GM12878 (cell line): ENCODE results near the gene NBEA. TPM values are rescaled to one million over a fixed set of nuclear protein-coding genes. Genes with fewer than 3 reads are reported as not detected.

Experiments used
- ATAC-seq: fragments of 200-7000 bp; cut with Tn5 transposase; 3 replicates; pipeline ENCODE4 v1.9.1; 2020; ENCODE audit warnings: mild to moderate bottlenecking, moderate library complexity
- BruUV-seq: library from RNA; stranded (reverse); fragments of 400-500 nt; replicated peaks from 2 replicates; lab custom pipeline; 2021; lab: Mats Ljungman, UMichigan
- CTCF ChIA-PET: fragments of 300-600 bp; sonication (Branson Sonifier 250); formaldehyde crosslinking; extraction: SDS; loops from one replicate; lab custom pipeline; 2021; ENCODE audit warnings: inconsistent platforms; lab: Yijun Ruan, JAX
- POLR2A ChIA-PET: fragments of 350-600 bp; formaldehyde crosslinking; extraction: SDS; loops from one replicate; lab custom pipeline; 2021; ENCODE audit warnings: inconsistent platforms; lab: Charles Lee
- RAD21 ChIA-PET: fragments of 300-600 bp; sonication (Branson Sonifier 250); formaldehyde crosslinking; loops from one replicate; lab custom pipeline; 2023; ENCODE audit warnings: antibody characterized with exemption; ENCODE audit not compliant: unreplicated experiment; lab: Charles Lee
- SMC1A ChIA-PET: fragments of 300-600 bp; sonication (Branson Sonifier 250); formaldehyde crosslinking; loops from one replicate; lab custom pipeline; 2023; ENCODE audit not compliant: unreplicated experiment, uncharacterized antibody; lab: Charles Lee
- DNase-seq: peaks from one replicate; pipeline ENCODE4 v3.0.0-alpha.2; 2011; ENCODE audit warnings: low read depth, low spot score
- FAIRE-seq: peaks from 3 replicates; lab custom pipeline; 2011; peaks lifted over from hg19 to GRCh38; lab: Jason Lieb, UNC
- H2AFZ ChIP-seq: 2 replicates; pipeline ENCODE4 v1.6.0; 2011; ENCODE audit warnings: low read depth, low read length, control low read depth; ENCODE audit not compliant: control insufficient read depth
- H3K27ac ChIP-seq: 2 replicates; pipeline ENCODE4 v1.5.1; 2011; ENCODE audit warnings: control low read depth; ENCODE audit not compliant: control insufficient read depth, insufficient read depth
- H3K27me3 ChIP-seq, 2 experiments: replicated peaks in 1 of 2; 2 replicates each; pipeline versions ENCODE4 v1.6.0 to v1.6.1; 2011; ENCODE audit warnings: low read length in 1 of 2; ENCODE audit not compliant: control insufficient read depth in 2 of 2, insufficient read depth in 2 of 2
- H3K36me3 ChIP-seq, 2 experiments: 2 replicates each; pipeline ENCODE4 v1.5.1; 2011; ENCODE audit warnings: low read length in 1 of 2; ENCODE audit not compliant: control insufficient read depth in 2 of 2, insufficient read depth in 2 of 2
- H3K4me1 ChIP-seq: 2 replicates; pipeline ENCODE4 v1.6.1; 2011; ENCODE audit warnings: mild to moderate bottlenecking, low read length, moderate library complexity, mixed read lengths; ENCODE audit not compliant: control insufficient read depth, insufficient read depth
- H3K4me2 ChIP-seq: 2 replicates; pipeline ENCODE4 v1.6.0; 2011; ENCODE audit warnings: control low read depth; ENCODE audit not compliant: control insufficient read depth, insufficient read depth
- H3K4me3 ChIP-seq: fragments of 200-600 bp; sonication (generic); 2 replicates; pipeline ENCODE4 v1.5.1; 2016
- H3K79me2 ChIP-seq: 2 replicates; pipeline ENCODE4 v1.6.0; 2011; ENCODE audit warnings: low read length; ENCODE audit not compliant: control insufficient read depth, insufficient read depth
- H3K9ac ChIP-seq: 2 replicates; pipeline ENCODE4 v1.8.0; 2011; ENCODE audit warnings: low read length, control low read depth, mixed read lengths; ENCODE audit not compliant: control insufficient read depth, insufficient read depth
- H3K9me3 ChIP-seq: replicated peaks from 3 replicates; pipeline ENCODE4 v1.5.1; 2011; ENCODE audit warnings: mild to moderate bottlenecking, low read length; ENCODE audit not compliant: control insufficient read depth, insufficient read depth
- H4K20me1 ChIP-seq: 2 replicates; pipeline ENCODE4 v1.6.0; 2011; ENCODE audit not compliant: control insufficient read depth, insufficient read depth
- ATF3 ChIP-seq: IDR thresholded peaks from 2 replicates; pipeline ENCODE4 v1.6.1; 2011; ENCODE audit warnings: low read depth, mild to moderate bottlenecking, low read length, moderate library complexity, borderline replicate concordance; ENCODE audit errors: extremely low read depth
- EED ChIP-seq: sonication (generic); IDR thresholded peaks from 2 replicates; pipeline ENCODE4 v1.6.1; 2016; ENCODE audit warnings: antibody characterized with exemption, low read depth
- ELK1 ChIP-seq: IDR thresholded peaks from 2 replicates; pipeline ENCODE4 v1.6.1; 2012; ENCODE audit warnings: low read depth, low read length, improper control_type of control experiment
- ESRRA ChIP-seq: IDR thresholded peaks from 2 replicates; pipeline ENCODE4 v1.6.1; 2012; ENCODE audit warnings: mild to moderate bottlenecking, low read length, improper control_type of control experiment
- EZH2 ChIP-seq: IDR thresholded peaks from 2 replicates; pipeline ENCODE4 v1.6.1; 2012; ENCODE audit warnings: low read depth, mild to moderate bottlenecking, control low read depth, inconsistent platforms, low read length, borderline replicate concordance; ENCODE audit not compliant: control insufficient read depth
- HDAC6 ChIP-seq: fragments of 200-600 bp; sonication (generic); IDR thresholded peaks from one replicate; pipeline ENCODE4 v1.8.0; 2017; ENCODE audit warnings: antibody characterized with exemption; ENCODE audit not compliant: unreplicated experiment
- IKZF2 ChIP-seq, 2 experiments: fragments of 450-650 bp; IDR thresholded peaks; 2 replicates each; pipeline ENCODE4 v1.6.1; 2017; ENCODE audit warnings: mild to moderate bottlenecking in 2 of 2, moderate library complexity in 2 of 2
- IRF4 ChIP-seq: IDR thresholded peaks from 2 replicates; pipeline ENCODE4 v1.6.1; 2011; ENCODE audit warnings: low read depth, low read length
- NFYA ChIP-seq: IDR thresholded peaks from 2 replicates; pipeline ENCODE4 v1.6.1; 2011; ENCODE audit warnings: low read depth, mild to moderate bottlenecking, low read length, improper control_type of control experiment, borderline replicate concordance
- NR2C2 ChIP-seq: IDR thresholded peaks from 2 replicates; pipeline ENCODE4 v1.6.1; 2011; ENCODE audit warnings: borderline replicate concordance, low read depth; ENCODE audit not compliant: control insufficient read depth, insufficient read length
- NRF1 ChIP-seq: conservative IDR thresholded peaks from 2 replicates; pipeline ENCODE4 v1.6.1; 2011; ENCODE audit warnings: mild to moderate bottlenecking, low read depth, low read length, improper control_type of control experiment
- POLR2AphosphoS2 ChIP-seq: IDR thresholded peaks from 2 replicates; pipeline ENCODE4 v1.6.1; 2011; ENCODE audit warnings: low read depth, mild to moderate bottlenecking, low read length, improper control_type of control experiment, moderate library complexity
- POU2F2 ChIP-seq: IDR thresholded peaks from 3 replicates; pipeline ENCODE4 v1.6.1; 2011; ENCODE audit warnings: low read depth, mild to moderate bottlenecking, low read length, borderline replicate concordance
- ZZZ3 ChIP-seq: IDR thresholded peaks from 2 replicates; pipeline ENCODE4 v1.6.1; 2011; ENCODE audit warnings: low read depth; ENCODE audit not compliant: control insufficient read depth, insufficient read length
- WGBS: methylation state at CpG from one replicate; pipeline ENCODE4 v1.1.6; 2016; ENCODE audit warnings: low lambda C conversion rate; ENCODE audit not compliant: insufficient replicate concordance, insufficient coverage; ENCODE audit errors: missing lambda C conversion rate; 5-methylcytosine and 5-hydroxymethylcytosine counted together
- in situ Hi-C: fragments of 300-500 bp; cut with MboI; formaldehyde crosslinking; loops from 9 replicates; pipeline ENCODE4 v1.14.3; 2018; ENCODE audit warnings: mixed read lengths
- intact Hi-C: fragments of 100-400 bp; cut with micrococcal nuclease; formaldehyde crosslinking; loops from one replicate; pipeline ENCODE4 v1.14.2; 2022; ENCODE audit not compliant: unreplicated experiment
- polyA plus RNA-seq, 11 experiments: library from polyadenylated mRNA; depleted of rRNA in 4 of 11; unstranded in 6 of 11; stranded (reverse) in 5 of 11; fragments of >200 nt; fragmentation: Nextera tagmentation in 4 of 11; fragmentation: Illumina TruSeq in 1 of 11; extraction: Ambion mirVana in 4 of 11; extraction: Trizol in 1 of 11; gene quantifications; 1 replicate in 1 of 11; 2 replicates in 10 of 11; pipeline versions ENCODE4 v1.2.1 to v1.2.3, GENCODE V29; 2011 to 2016; ENCODE audit warnings: inconsistent platforms in 2 of 11, missing spikeins in 2 of 11, low read depth in 1 of 11
- total RNA-seq, 4 experiments: library from RNA; depleted of rRNA in 3 of 4; stranded (reverse); fragments of >200 nt in 3 of 4; fragmentation: Illumina TruSeq in 1 of 4; extraction: Trizol in 1 of 4; gene quantifications; 2 replicates each; pipeline versions ENCODE4 v1.2.1 to v1.2.3, GENCODE V29; 2013 to 2021
- TF ChIP-seq, protein P1 (sequence below): IDR thresholded peaks from 2 replicates; pipeline ENCODE4 v1.6.1; 2011; ENCODE audit warnings: mild to moderate bottlenecking, low read depth, low read length, moderate library complexity; ENCODE audit not compliant: insufficient replicate concordance

Gene NBEA
- total and polyA plus RNA-seq, 10 of the 15 experiments (the other 5 are each of a cell fraction or from before 2014, with no cell fraction given) = 0.23 to 3.6 (median 0.55) TPM

DNA sequence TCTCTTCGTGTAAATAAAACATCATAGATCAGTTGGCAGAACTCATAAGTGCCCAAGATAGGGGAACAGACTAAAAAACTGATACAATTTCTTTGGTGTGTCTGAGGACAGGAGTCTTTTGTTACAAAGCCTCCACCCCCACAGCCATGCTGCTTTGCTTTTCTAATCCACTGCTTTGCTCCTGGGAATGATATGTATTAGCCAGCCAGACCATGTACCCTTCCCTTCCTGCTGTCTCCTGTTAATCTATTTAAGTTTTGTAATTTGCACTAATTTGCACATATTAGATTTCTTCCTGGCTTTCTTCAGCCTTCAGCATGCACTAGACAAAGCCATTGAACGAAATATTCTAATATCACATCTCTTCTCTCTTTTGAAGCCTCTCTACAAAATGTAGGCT is 403.9 kb downstream of the NBEA start (continued):
- TF ChIP-seq NRF1 (no peak), EED (no peak), POLR2AphosphoS2 (no peak), IRF4 (no peak), NFYA (no peak), HDAC6 (no peak), IKZF2 (IDR thresholded peaks at IDR 0.05) (no peak)

- no peak for ATAC-seq
- TF ChIP-seq ATF3 (no peak), POU2F2 (no peak), NR2C2 (no peak), NFYA (no peak), EZH2 (no peak), ESRRA (no peak), ZZZ3 (no peak), ELK1 (no peak), IRF4 (no peak)
- TF ChIP-seq, protein P1, sequence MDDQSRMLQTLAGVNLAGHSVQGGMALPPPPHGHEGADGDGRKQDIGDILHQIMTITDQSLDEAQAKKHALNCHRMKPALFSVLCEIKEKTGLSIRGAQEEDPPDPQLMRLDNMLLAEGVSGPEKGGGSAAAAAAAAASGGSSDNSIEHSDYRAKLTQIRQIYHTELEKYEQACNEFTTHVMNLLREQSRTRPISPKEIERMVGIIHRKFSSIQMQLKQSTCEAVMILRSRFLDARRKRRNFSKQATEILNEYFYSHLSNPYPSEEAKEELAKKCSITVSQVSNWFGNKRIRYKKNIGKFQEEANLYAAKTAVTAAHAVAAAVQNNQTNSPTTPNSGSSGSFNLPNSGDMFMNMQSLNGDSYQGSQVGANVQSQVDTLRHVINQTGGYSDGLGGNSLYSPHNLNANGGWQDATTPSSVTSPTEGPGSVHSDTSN = no peak
- no peaks in the 10 kb centered on the region for H3K27me3 ChIP-seq
- no peak for DNase-seq
- H3K9ac ChIP-seq = no peak overlapping the region
- ChIA-PET SMC1A (no interaction called here), CTCF (no interaction called here), POLR2A (no interaction called here), RAD21 (no interaction called here)
- BruUV-seq = no TSS peak
- no peaks in the 10 kb centered on the region for H3K9me3 ChIP-seq
- no peaks in the 10 kb centered on the region for H3K36me3 ChIP-seq
- FAIRE-seq = no peak
- H2AFZ ChIP-seq = no peak overlapping the region
- H3K4me2 ChIP-seq = no peak overlapping the region
- no peaks in the 10 kb centered on the region for H4K20me1 ChIP-seq
- in situ Hi-C loops (no loop called here), intact Hi-C loops (no loop called here)
- H3K79me2 ChIP-seq = no peaks in the 10 kb centered on the region
- no peak overlapping the region for H3K4me3 ChIP-seq
- no peaks in the 10 kb centered on the region for H3K4me1 ChIP-seq
- no peak overlapping the region for H3K27ac ChIP-seq
- WGBS = 34% methylated on average over 4 of the region's 4 CpGs
Observed at GRCh38 chr13:35346494-35346893, 404.4 kb downstream of the NBEA start.
